Urothelium cell line (cell line): ENCODE measurements around the gene EPC1.
"Not testable (repeated sequence)": the region's sequence is repeated elsewhere in the genome, so short reads cannot be mapped to it uniquely, and the experiment has no call there.

Source experiments
- DNase-seq: peaks from one replicate; pipeline ENCODE4 v3.0.0; 2011; ENCODE audit warnings: low spot score, mixed read lengths
- FAIRE-seq: peaks from 2 replicates; lab custom pipeline; 2011; peaks lifted over from hg19 to GRCh38; lab: Jason Lieb, UNC

Gene EPC1

DNA sequence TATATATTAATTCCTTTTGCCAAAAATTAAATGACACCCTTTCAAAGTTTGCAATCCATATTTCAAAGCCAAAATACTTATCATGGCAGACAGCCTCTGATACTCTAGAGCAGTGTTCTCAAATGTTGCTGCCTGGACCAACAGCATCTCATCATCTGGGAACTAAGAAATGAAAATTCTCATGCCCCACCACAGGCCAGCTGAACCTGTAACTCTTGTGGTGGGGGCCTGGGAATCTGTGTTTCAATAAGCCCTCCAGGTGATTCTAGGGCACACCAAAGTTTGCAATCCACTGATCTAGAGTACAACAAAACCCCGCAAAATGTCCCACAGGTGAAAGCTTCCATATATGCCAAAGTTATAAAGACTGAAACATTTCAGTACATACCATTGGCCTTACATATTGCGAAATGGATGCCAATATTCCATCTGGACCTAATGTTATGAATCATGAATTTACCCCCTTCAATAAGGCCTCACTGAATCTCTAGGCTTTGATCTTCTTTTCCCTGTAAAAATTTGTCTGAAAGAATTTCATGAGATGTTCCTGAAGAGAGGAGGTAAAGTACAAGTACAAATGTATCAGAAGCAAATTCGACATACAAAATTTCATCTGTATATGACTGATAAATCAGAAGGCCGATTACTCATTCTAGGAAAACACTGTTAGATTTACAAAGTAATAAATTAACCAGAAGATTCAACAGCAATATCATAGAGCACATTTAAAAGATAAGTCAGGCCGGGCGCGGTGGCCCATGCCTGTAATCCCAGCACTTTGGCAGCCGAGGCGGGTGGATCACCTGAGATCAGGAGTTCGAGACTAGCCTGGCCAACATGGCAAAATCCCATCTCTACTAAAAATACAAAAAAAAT, 25.3 kb upstream of the EPC1 start:
- DNase-seq, result no peak
- FAIRE-seq, result no peak

DNA sequence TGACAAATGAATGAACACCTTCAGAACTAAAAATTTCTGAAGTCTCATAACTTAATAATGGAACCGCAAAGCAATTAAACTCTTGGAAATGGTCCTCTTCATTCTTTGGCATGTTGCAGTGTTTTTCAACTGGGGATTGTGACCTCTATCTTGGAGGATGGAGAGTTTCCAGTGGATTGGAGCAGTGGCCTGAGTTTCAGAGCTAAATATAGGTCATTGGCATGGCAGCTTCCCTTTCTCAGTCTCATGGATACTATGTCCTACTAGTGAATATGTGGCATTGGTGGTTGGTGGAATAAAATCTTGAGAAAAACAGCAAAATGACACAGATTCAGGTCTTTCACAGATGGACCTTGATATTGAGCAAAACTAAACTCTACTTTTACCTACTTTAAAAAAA, 24.1 kb upstream of the EPC1 start:
- DNase-seq, result no peak

DNA sequence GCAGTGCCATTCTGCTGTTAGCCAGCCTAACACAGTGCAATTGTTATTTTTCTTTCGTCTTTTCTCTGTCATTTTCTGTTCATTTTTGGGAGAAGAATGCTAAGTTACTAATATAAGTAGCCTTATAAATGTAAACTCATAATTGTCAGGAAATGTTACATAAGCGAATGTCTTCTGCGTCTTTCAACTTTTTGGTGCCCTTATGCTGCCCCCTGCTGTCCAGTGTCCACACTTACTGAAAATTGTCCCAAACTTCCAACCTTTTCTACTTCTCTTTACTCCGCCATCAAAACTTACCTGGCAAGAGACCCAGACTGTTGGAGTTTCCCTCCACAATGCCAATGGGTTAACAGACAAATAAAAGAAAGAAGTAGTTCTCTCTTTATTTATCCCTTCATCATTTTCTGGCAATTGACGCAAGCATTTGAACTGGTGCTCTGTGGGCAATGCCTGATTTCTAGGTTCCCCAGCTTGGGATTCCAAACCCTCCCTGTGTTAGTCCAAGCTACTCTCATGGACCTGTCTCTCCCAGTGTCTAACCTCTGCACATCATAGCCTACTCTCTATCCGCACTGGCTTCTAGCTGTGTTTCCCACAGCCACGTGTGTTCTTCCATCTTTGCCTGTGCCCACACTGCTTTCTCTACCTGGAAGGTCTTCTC, 21.0 kb upstream of the EPC1 start:
- no peak for FAIRE-seq

More for the DNA sequence above, 24.1 kb upstream of the EPC1 start:
- no peak for FAIRE-seq

DNA sequence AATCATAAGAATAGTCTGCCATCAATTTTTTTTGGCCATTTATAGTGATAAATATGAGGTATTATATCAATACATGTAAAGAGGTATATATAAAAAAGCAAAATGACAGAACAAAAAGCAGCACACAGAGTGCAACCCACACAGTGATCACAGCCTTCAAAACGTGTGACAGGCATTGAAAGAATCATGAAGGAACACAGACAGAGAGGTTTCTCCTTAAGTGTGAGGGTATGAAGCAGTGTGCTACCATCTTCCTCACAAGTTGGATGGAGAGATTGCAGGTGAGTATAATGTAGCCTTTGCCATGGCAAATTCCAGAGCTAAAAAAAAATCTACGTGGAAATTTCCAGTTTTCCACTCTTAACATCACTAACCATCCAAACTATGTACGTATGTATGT, 19.6 kb upstream of the EPC1 start:
- FAIRE-seq (no peak), DNase-seq (no peak)

More for the DNA sequence above, 21.0 kb upstream of the EPC1 start:
- peak; percentile 65 for DNase-seq

GRCh38 chr10:32366111-32366510, 19.2 kb upstream of the EPC1 start:
- FAIRE-seq (no peak), DNase-seq (no peak)

DNA sequence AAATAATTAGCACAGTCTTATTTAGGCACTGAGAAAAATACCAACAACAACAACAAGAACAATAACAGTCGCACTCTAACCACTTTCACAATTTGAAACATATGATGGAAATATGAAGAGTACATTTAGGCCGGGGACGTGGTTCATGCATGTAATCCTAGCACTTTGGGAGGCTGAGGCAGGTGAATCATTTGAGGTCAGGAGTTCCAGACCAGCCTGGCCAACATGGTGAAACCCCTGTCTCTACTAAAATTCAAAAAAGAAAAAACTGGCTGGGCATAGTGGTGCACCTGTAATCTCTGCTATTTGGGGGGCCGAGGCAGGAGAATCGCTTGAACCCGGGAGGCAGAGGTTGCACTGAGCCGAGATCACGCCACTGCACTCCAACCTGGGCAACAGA, 18.4 kb upstream of the EPC1 start:
- FAIRE-seq, DNase-seq: not testable (repeated sequence)

DNA sequence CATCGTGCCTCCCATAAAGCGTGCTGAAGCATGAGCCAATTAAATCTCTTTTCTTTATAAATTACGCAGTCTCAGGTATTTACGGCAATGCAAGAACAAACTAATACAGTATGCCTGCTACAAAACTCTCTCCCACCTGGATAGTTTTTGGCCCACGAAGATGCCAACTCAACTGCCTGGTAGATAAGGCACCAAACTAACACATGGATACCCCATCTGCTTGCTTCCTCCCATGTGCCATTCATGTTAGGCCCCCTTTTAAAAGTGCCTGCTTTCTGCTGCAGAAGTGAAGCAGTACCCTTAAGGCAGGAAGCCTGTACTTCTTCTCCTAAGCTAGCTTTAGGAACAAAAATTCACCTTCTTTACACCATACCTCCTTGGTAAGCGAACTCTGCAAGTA, 15.6 kb upstream of the EPC1 start:
- DNase-seq, result no peak

GRCh38 chr10:32360884-32361283, 13.9 kb upstream of the EPC1 start:
- DNase-seq (no peak), FAIRE-seq (no peak)

More for the DNA sequence above, 15.6 kb upstream of the EPC1 start:
- FAIRE-seq, result no peak

GRCh38 chr10:32360241-32360640, 13.3 kb upstream of the EPC1 start:
- no peak for FAIRE-seq
- DNase-seq, result no peak

DNA sequence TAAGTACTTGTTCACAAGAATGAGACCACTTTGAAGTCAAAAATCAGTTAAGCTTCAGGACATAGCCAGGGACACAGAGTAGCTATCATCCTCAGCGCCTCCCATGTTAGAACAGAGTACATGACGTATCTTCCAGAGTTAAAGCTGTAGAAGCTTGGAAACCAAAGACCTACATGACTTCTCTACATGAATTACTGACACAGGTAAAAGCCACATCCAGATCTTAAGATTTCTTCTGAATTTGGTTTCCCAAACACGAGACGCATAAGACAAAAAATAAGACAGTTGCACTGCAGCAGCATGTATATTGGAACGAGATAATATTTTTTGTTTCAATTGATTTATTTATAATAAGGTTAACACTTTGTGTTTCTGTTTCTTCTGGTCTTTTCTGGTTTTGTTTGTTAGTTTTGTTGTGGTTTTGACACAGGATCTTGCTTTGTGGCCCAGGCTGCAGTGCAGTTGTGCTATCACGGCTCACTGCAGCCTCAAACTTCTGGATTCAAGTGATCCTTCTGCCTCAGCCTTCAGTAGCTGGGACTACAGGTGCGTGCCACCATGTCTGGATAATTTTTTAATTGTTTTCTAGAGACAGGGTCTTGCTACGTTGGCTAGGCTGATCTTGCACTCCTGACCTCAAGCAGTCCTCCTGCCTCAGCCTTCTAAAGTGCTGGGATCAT, 10.2 kb upstream of the EPC1 start:
- DNase-seq, result no peak
- FAIRE-seq, result no peak

DNA sequence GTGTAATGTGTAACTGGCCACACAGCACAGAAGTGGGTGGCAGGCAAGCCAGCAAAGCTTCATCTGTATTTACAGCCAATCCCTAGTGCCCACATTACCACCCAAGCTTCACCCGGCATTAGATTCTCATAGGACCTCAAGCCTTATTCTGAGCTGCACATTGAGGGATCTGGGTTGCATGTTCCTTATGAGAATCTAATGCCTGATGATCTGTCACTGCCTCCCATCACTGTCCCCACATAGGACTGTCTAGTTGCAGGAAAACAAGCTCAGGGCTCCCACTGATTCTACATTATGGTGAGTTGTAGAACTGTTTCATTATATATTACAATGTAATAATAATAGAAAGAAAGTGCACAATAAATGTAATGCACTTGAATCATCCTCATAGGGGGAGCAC, 7.7 kb upstream of the EPC1 start:
- FAIRE-seq, DNase-seq: not testable (repeated sequence)

- DNase-seq (no peak), FAIRE-seq (no peak)
Measured at GRCh38 chr10:32350811-32351350, 3.9 kb upstream of the EPC1 start.

- DNase-seq (no peak), FAIRE-seq (no peak)
Measured at GRCh38 chr10:32349968-32350738, 3.2 kb upstream of the EPC1 start.

DNA sequence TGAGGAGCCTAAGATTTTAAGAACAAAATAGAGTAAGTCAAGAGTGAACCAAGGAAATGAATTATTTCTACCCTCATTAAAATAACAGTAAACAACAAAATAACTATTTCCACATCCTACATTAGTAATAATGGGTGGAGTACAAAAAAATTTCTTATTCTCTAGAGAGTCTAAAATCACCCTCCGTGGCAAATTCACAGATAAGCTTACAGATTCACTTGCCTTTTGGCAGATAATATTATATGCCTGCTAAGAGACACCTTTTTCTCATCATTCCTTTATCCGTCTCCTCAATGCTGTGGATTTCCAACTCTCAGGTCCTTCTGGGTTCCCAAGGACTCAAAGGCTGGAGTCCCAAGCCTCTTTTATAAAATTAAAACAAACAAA, 2.2 kb upstream of the EPC1 start:
- DNase-seq, result no peak
- no peak for FAIRE-seq

- FAIRE-seq (no peak), DNase-seq (no peak)
Measured at GRCh38 chr10:32348297-32349198, 1.6 kb upstream of the EPC1 start.

- no peak for FAIRE-seq
- no peak for DNase-seq
Measured at GRCh38 chr10:32347363-32348022, 535 bp upstream of the EPC1 start.

DNA sequence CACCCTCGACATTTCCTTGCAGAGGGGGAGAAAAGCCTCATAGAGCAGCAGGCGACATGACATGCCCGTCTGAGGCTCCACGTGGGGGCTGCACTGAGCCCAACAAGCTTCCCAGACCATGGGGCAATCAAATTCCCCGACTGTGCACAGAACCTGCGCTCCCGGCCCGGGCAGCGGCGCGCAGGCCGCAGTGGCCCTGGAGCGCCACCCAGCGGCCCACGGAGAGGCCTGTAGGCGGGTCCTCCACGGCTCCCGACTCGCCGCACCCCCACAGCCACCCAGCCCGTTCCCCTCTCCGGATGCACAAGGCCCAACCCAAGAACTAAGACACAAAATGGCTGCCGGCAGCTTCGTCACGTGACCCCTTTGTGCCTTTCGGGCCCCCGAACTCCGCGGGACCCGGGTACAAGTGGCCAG, 816 bp downstream of the EPC1 start:
- DNase-seq (peak; percentile 97), FAIRE-seq (peak; percentile 74)

GRCh38 chr10:32341596-32341995, 5.4 kb downstream of the EPC1 start:
- FAIRE-seq, result no peak
- DNase-seq, result no peak

- FAIRE-seq (no peak), DNase-seq (no peak)
Measured at GRCh38 chr10:32340596-32341180, 6.3 kb downstream of the EPC1 start.
